H54 (cell line): Measurements from ENCODE around the gene NUMBL.
"Not testable (repeated sequence)": the region's sequence is repeated elsewhere in the genome, so short reads cannot be mapped to it uniquely, and the experiment has no call there.

Source experiments
- DNase-seq: peaks from one replicate; pipeline ENCODE4 v3.0.0; 2011; ENCODE audit warnings: low spot score, mixed read lengths; ENCODE audit not compliant: insufficient read length
- FAIRE-seq: peaks from 3 replicates; lab custom pipeline; 2011; peaks lifted over from hg19 to GRCh38; lab: Jason Lieb, UNC
- POLR2A ChIP-seq: IDR thresholded peaks from 2 replicates; pipeline ENCODE4 v1.6.1; 2011; ENCODE audit warnings: low read depth, mild to moderate bottlenecking, low read length

The NUMBL gene

GRCh38 chr19:40672573-40673299 lies 17.7 kb downstream of the NUMBL start:
- TF ChIP-seq POLR2A = no peak
- FAIRE-seq (no peak), DNase-seq (no peak)

GRCh38 chr19:40672038-40672437 lies 18.4 kb downstream of the NUMBL start:
- no peak for TF ChIP-seq POLR2A
- DNase-seq = no peak
- FAIRE-seq = no peak

GRCh38 chr19:40671404-40671803 lies 19.0 kb downstream of the NUMBL start:
- FAIRE-seq = no peak
- no peak for TF ChIP-seq POLR2A

GRCh38 chr19:40668991-40669614 lies 21.3 kb downstream of the NUMBL start:
- FAIRE-seq (no peak), DNase-seq (no peak)
- no peak for TF ChIP-seq POLR2A

More at GRCh38 chr19:40671404-40671803, 19.0 kb downstream of the NUMBL start:
- DNase-seq = no peak

GRCh38 chr19:40667602-40668001 lies 22.8 kb downstream of the NUMBL start:
- no peak for FAIRE-seq

GRCh38 chr19:40666803-40667438 lies 23.5 kb downstream of the NUMBL start:
- DNase-seq = no peak
- no peak for FAIRE-seq
- no peak for TF ChIP-seq POLR2A

More at GRCh38 chr19:40667602-40668001, 22.8 kb downstream of the NUMBL start:
- DNase-seq = no peak
- no peak for TF ChIP-seq POLR2A

- no peak for FAIRE-seq
- no peak for DNase-seq
- TF ChIP-seq POLR2A = 0 out of 2 replicates have a peak, but pooled peaks have one; percentile 3
Measured at GRCh38 chr19:40663695-40664692, 26.5 kb downstream of the NUMBL start.

- DNase-seq = peak; percentile 93
- TF ChIP-seq POLR2A = no peak
- no peak for FAIRE-seq
Measured at GRCh38 chr19:40662925-40663694, 27.3 kb downstream of the NUMBL start.

- TF ChIP-seq POLR2A = no peak
- DNase-seq = no peak
- FAIRE-seq = no peak
Measured at GRCh38 chr19:40661616-40662015, 28.8 kb downstream of the NUMBL start.

GRCh38 chr19:40659566-40659965 lies 30.9 kb downstream of the NUMBL start:
- no peak for TF ChIP-seq POLR2A
- FAIRE-seq (no peak), DNase-seq (no peak)

GRCh38 chr19:40659116-40659515 lies 31.3 kb downstream of the NUMBL start:
- TF ChIP-seq POLR2A = no peak
- FAIRE-seq (no peak), DNase-seq (no peak)

- no peak for FAIRE-seq
- no peak for TF ChIP-seq POLR2A
- DNase-seq = no peak
Measured at GRCh38 chr19:40658031-40658430, 32.4 kb downstream of the NUMBL start.

GRCh38 chr19:40655684-40656083 lies 34.8 kb downstream of the NUMBL start:
- not testable (repeated sequence) for DNase-seq, FAIRE-seq

GRCh38 chr19:40652303-40652702 lies 38.1 kb downstream of the NUMBL start:
- DNase-seq, FAIRE-seq: not testable (repeated sequence)
